Hepatocyte (in vitro differentiated cells): ENCODE results near the gene POTEB2.
"Not testable (repeated sequence)": the region's sequence is repeated elsewhere in the genome, so short reads cannot be mapped to it uniquely, and the experiment has no call there.

Source experiments
- EZH2phosphoT487 ChIP-seq: fragments of 200-600 bp; sonication (generic); IDR thresholded peaks from one replicate; pipeline ENCODE4 v1.6.1; 2018; ENCODE audit warnings: antibody characterized with exemption, mild to moderate bottlenecking, low read depth, moderate library complexity; ENCODE audit not compliant: unreplicated experiment, severe bottlenecking
- TF ChIP-seq, protein P1 (sequence below): fragments of 200-600 bp; sonication (generic); IDR thresholded peaks from 2 replicates; pipeline ENCODE4 v1.5.1; 2016; ENCODE audit warnings: antibody characterized with exemption, mild to moderate bottlenecking; ENCODE audit not compliant: poor library complexity

DNA sequence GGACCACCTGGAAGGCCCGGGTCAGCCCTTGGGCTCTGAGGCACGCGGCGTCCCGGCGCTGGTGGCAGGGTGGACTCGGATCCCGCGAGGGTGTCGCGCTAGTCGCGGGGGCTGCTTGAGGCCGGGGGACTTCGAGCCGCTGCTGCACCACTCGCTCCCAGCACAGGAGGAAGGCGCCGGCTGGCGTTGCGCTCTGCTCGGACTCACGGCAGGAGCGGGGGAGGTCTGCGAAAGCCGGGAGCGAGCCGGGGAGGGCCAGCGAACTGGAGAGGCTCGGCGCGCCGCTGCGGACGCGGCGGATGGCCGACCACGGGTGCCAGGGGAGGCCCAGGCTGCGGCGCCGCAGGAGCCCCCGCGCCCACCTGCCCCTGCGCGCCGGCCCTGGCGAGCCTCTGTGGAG is 12.3 kb upstream of the POTEB2 start:
- TF ChIP-seq, protein P1, sequence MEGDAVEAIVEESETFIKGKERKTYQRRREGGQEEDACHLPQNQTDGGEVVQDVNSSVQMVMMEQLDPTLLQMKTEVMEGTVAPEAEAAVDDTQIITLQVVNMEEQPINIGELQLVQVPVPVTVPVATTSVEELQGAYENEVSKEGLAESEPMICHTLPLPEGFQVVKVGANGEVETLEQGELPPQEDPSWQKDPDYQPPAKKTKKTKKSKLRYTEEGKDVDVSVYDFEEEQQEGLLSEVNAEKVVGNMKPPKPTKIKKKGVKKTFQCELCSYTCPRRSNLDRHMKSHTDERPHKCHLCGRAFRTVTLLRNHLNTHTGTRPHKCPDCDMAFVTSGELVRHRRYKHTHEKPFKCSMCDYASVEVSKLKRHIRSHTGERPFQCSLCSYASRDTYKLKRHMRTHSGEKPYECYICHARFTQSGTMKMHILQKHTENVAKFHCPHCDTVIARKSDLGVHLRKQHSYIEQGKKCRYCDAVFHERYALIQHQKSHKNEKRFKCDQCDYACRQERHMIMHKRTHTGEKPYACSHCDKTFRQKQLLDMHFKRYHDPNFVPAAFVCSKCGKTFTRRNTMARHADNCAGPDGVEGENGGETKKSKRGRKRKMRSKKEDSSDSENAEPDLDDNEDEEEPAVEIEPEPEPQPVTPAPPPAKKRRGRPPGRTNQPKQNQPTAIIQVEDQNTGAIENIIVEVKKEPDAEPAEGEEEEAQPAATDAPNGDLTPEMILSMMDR, result not testable (repeated sequence)
- TF ChIP-seq EZH2phosphoT487, result not testable (repeated sequence)
